Neural cell (in vitro differentiated cells): ENCODE results near the gene TBC1D10B.
"Not testable (repeated sequence)": the region's sequence is repeated elsewhere in the genome, so short reads cannot be mapped to it uniquely, and the experiment has no call there.

ENCODE experiments used
- CTCF ChIP-seq: fragments of 450-650 bp; IDR thresholded peaks from 2 replicates; pipeline ENCODE4 v1.5.1; 2014; ENCODE audit warnings: antibody characterized with exemption, mild to moderate bottlenecking, moderate library complexity; ENCODE audit not compliant: poor library complexity, severe bottlenecking
- EP300 ChIP-seq: fragments of 450-650 bp; conservative IDR thresholded peaks from 2 replicates; pipeline ENCODE4 v1.6.1; 2014; ENCODE audit warnings: antibody characterized with exemption, mild to moderate bottlenecking, moderate library complexity; ENCODE audit not compliant: poor library complexity, severe bottlenecking
- EZH2 ChIP-seq: fragments of 200-600, 300-800 bp; shearing (Covaris generic), sonication (generic); IDR thresholded peaks from 2 replicates; pipeline ENCODE4 v1.6.1; 2014; ENCODE audit warnings: antibody characterized with exemption, low read length, borderline replicate concordance, mild to moderate bottlenecking; ENCODE audit not compliant: insufficient read depth, poor library complexity, severe bottlenecking
- MXI1 ChIP-seq: fragments of 450-650 bp; conservative IDR thresholded peaks from 2 replicates; pipeline ENCODE4 v1.6.1; 2014; ENCODE audit warnings: antibody characterized with exemption, mild to moderate bottlenecking; ENCODE audit not compliant: poor library complexity, severe bottlenecking
- POLR2AphosphoS5 ChIP-seq: IDR thresholded peaks from 2 replicates; pipeline ENCODE4 v1.6.1; 2012
- RAD21 ChIP-seq: fragments of 450-650 bp; conservative IDR thresholded peaks from 2 replicates; pipeline ENCODE4 v1.6.1; 2014; ENCODE audit warnings: antibody characterized with exemption, mild to moderate bottlenecking, moderate library complexity
- REST ChIP-seq: IDR thresholded peaks from 2 replicates; pipeline ENCODE4 v1.6.1; 2012; ENCODE audit warnings: borderline replicate concordance
- SMC3 ChIP-seq: fragments of 450-650 bp; conservative IDR thresholded peaks from 2 replicates; pipeline ENCODE4 v1.6.1; 2014; ENCODE audit warnings: antibody characterized with exemption, mild to moderate bottlenecking, moderate library complexity; ENCODE audit not compliant: poor library complexity
- TAF1 ChIP-seq: IDR thresholded peaks from 2 replicates; pipeline ENCODE4 v1.6.1; 2012; ENCODE audit warnings: low read depth

GRCh38 chr16:30337964-30338357, 32.3 kb downstream of the TBC1D10B start:
- TF ChIP-seq CTCF, POLR2AphosphoS5, EP300, EZH2, RAD21, SMC3, MXI1, TAF1, REST: not testable (repeated sequence)
